GM18867 (cell line): ENCODE measurements around the gene TP73.

Experiments used
- ATAC-seq: cut with Tn5 transposase; IDR thresholded peaks from one replicate; pipeline ENCODE4 v1.9.1; 2021; ENCODE audit warnings: mild to moderate bottlenecking, moderate library complexity; ENCODE audit not compliant: unreplicated experiment

Gene TP73

DNA sequence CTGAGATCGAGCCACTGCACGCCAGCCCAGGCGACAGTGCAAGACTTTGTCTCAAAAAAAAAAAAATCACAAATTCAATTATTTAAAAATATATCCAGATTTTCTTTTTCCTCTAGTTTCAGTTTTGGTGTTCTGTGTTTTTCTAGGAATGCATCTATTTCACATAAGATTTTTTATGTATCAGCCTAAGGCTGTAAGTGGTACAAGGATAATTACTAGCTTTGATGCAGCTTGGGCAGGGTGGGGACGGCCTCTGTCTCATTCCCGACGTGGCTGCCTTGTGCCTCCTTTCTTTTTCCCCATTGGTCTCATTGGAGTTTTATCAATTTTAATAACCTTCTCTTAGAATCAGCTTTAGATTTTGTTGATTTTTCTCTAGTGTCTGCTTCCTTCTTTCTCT, 106.8 kb downstream of the TP73 start:
- no peak for ATAC-seq

GRCh38 chr1:3759796-3760195, 107.5 kb downstream of the TP73 start:
- no peak for ATAC-seq

GRCh38 chr1:3761296-3762010, 109.1 kb downstream of the TP73 start:
- no peak for ATAC-seq

GRCh38 chr1:3762151-3762872, 110.0 kb downstream of the TP73 start:
- no peak for ATAC-seq

GRCh38 chr1:3762873-3763228, 110.5 kb downstream of the TP73 start:
- ATAC-seq, result no peak

DNA sequence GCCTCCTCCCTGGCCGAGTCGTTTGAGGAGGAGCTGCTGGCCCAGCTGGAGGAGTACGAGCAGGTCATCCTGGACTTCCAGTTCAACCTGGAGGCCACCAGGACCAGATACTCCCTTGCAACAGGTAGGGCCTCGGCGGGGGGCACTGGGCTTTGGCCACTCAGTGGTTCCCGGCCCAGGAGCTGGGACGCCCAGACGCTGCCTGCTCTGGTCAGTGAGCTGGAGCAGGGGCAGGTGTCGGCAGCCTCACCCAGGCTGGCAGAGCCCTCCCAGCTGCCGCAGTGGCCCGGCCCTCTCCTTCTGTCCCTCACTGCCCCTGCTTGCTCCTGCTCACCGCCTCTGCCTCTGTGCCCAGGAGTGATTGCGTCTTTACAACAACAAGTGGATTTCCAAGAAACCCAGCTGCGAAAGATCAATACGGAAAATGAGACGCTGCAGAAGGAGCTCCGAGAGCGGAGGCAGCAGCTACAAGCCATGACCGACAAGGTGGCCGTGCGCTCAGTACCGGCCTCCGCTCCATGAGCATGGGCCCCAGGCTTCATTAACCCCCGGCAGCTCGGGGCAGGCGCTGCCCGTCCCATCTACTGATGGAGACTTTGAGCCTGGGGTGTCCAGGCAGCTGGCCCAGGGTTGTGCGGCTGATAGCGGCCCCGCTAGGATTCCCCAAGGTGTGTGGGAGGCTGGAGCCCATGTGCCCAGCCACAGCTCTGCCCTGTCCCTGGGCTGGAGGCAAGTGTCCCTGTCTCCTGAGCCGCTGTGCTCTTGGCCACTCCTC, 111.2 kb downstream of the TP73 start:
- no peak for ATAC-seq

DNA sequence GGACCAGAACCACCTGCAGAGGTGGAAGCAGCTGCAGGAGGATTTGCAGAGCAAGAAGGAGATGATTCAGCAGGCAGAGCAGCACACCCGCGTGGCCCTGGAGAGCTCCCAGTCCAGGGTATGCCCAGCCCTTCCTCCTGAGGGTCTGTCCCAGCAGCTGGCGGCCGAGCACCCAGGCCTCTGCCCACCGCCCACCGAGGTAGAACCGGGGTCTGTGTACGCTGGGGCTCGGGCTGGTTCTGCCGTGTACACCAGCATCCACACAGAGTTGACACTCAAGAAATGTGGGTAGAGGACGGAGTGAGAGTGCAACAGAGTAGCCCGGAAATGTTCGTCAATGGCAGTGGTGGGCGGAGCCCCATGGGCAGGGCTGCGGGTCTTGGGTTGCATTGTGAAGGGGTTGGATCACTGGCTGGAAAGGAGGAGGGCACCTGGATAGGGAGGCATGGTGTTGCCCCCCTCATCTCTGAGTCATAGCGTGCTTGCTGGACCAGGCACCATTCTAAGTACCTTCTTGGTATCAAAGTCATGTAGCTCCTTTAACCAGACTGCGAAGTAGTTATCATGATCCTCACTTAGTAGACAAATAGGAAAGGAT, 115.1 kb downstream of the TP73 start:
- ATAC-seq, result no peak

GRCh38 chr1:3768811-3769390, 116.6 kb downstream of the TP73 start:
- no peak for ATAC-seq

DNA sequence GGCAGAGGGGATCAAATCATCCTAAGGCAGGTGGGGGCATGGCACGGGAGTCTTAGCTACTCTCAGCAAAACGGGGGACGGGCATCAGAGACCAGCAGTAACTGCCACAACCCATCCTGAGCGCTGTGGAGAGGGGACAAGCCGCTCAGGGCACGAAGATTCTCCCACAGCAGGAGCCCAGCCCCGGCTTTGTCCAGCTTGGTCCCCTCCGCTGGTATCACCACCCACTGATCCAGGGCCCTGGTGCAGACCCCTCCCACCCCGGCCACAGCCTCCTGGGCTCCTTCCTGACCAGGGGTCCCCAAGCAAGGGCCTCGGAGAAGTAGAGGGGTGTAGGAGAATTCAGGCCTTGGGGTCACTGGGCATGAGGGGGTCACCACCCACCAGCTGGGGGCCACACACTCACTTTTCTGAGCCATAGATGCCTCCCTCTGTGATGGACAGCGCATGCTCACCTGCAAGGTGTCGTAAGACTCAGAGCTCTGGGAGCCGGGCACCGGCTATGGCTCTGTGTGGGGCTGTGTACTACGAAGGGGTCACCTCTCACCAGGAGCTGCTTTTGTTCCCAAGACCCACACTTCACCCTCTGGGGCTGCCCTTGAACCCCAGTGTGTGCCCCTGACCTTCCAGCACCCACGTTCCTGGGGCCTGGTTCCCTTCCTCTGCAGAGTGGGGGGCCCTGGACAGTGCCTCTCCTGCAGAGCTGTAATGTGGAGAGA, 117.9 kb downstream of the TP73 start:
- no peak for ATAC-seq

DNA sequence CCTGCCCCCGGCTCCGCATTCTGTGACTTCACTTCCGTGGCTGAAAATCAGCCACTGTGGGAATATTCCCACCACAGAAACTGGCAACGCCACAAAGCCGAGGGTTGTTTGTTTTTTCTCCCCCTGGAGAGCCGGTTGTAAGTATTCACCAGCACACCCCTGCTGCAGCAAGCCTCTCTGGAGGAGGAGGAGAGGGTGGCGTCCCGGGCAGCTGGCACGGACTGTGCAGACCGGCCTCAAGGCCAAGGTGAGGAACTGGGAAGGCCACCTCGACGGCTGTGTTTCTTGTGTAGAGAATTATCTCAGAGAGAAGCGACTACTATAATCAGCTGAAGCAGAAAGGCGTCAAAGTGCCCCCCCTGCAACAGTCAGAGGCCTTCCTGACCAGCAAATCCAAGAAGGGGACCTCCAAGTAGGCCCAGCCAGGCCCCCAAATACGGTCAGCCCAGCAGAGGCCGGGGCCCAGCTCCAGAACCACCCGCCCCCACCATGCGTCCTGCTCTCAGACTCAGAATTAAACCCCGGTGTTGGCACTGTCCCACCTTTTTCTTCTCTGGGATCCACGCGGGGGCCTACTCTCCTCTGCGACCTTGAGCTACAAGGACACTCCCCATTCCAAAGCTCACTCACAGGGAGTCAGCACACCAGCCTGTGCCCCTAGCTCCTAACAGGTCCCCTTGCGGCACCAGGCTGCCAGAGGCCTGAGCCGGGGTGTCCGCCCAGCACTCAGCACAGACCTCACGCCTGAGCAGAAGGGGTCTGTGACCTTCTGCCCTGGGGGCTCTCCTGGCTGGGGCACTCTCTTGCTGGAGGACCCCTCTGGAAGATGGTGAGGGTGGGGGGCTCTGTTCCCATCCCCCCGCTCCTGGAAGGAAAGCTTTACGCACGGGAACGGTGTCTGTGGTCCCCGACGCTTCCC, 119.1 kb downstream of the TP73 start:
- ATAC-seq, result no peak

DNA sequence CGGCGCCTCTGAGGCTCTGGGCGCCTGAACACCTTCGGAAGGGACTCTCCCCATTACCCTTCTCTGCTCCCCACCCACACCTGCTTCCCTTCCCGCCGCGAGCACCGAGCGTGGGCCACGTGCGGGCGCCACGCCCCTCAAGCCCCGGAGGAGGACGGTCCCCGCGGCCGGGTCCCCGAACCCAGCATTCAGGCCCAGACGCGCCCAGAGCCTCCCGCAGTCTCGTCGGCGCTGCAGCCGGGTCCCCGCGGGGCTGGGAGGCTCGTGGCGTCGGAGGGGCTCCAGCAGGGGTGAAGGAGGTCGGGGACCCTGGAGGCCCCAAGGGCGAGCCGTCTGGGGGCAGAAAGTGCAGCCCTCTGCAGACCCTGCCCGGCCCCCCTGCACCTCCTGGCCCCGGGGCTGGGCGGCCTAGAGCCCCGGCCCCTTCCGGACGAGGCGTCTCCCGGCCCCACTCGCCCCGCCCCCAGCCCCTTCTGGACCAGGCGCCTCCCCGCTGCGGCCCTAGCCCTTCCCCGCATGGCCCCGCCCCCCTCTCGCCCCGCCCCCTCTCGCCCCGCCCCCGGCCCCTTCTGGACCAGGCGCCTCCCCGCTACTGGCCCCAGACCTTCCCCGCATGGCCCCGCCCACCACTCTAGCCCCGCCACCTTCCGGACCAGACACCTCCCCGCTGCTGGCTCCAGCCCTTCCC, 119.9 kb downstream of the TP73 start:
- peak; percentile 56 for ATAC-seq

- peak; percentile 5 for ATAC-seq
Observed at GRCh38 chr1:3772715-3773571, 120.6 kb downstream of the TP73 start, which contains the start of gene SMIM1. Gene SMIM1 (plus strand): TSS chr1:3772749. CDS start chr1:3775374, 2,625 bp downstream.

- ATAC-seq, result no peak
Observed at GRCh38 chr1:3773572-3774275, 121.4 kb downstream of the TP73 start.

- ATAC-seq, result no peak
Observed at GRCh38 chr1:3774276-3774945, 122.1 kb downstream of the TP73 start.

DNA sequence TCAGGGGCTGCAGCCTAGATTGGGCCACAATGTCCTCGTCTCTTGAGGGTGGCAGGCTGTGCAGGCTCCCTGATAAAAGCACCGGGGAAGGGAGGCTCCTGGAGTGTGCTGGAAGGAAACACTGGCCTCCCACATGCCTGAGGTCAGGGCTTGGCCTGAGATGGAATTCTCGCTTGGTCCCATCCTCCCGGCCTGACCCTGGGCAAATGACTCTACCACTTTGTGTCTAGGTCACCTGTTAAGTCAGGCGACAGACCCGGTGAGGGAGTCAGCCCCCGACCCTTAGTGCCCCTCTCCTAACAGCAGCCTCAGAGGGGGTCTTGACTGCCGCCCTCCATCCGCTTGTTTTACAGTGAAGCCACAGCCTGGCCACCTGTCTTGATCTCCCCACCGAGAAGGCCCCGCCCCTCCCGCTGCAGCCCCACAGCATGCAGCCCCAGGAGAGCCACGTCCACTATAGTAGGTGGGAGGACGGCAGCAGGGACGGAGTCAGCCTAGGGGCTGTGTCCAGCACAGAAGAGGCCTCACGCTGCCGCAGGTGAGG, 122.7 kb downstream of the TP73 start:
- ATAC-seq, result no peak

DNA sequence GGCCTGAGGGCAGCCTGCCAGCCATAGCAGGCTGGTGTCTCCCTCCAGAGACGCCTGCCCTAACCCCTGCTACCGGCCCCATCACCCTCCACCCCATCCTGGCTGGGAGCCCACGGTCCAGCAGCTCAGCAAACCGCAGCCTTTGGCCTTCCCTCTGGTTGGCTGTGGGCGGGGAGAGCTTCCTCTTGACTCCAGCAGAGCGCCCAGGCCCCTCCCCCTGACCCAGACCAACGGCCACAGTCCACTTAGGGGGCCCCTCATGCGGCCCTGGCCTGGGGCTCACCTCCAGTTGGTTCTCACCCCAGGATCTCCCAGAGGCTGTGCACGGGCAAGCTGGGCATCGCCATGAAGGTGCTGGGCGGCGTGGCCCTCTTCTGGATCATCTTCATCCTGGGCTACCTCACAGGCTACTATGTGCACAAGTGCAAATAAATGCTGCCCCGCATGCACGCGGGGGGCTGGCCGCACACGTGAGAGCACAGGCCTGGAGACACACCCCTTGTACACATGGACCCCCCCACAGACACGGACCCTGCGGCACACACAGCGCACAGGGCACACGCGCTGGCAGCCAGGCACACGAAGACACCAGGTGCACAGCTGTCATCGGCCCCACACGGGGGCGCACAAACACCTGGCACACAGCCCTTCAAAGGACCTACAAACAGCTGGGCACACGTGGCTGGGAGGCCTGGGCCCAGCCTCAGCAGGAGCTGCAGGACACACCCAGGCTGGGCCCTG, 123.3 kb downstream of the TP73 start:
- peak; percentile 38 for ATAC-seq
